Stimulated activated naive CD4-positive, alpha-beta T cell treated with Interleukin-2 at 50 U/mL for 16 hours (primary cell): ENCODE data around the gene RNF207.

Experiments
- DNase-seq: peaks from one replicate; lab custom pipeline; 2025; lab: John Stamatoyannopoulos, UW

Gene RNF207

GRCh38 chr1:6234502-6235295, 28.8 kb downstream of the RNF207 start:
- DNase-seq = no peak

- DNase-seq = peak; percentile 34
These were observed 29.4 kb downstream of the RNF207 start for GRCh38 chr1:6235296-6235677.

DNA sequence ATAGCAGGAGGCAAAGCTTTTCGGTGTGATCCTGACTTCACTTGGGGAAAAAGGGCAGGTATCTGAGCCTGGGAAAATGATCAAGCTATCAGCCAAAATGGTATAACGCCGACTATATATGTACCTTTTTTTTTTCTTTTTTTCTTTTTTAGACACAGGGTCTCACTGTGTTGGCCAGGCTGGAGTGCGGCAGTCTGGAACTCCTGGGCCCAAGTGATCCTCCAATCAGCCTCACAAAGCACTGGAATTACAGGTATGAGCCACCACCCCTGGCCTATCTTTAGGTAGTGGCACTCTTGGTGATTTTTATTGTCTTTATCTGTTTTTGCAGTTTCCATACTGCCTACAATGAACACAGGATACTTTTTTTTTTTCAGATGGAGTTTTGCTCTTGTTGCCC, 31.2 kb downstream of the RNF207 start:
- DNase-seq = no peak

DNA sequence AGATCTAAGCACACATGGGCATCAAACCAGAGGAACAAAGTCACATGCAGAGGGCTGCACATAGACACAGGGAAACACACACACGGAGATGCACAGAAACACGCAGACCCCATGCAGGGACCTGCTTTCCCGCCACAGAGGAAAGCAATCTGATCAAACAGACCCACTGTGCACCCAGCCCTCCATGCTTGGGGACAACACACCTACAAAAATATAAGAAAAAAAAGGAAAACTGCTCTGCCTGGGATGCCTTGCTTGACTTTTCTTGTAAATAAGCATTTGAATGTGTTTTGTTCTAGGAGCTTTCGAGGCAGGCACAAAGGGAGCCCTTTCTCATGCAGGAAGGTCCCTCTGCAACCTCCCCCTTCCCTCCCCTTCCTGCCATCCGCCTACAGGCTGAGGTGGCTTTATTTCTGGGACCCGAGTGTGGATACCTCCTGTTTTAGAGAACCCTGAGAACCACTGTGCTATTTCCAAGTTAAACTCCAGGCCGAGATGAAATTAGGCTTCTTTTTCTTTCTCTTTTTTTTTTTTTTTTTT, 33.4 kb downstream of the RNF207 start:
- DNase-seq = no peak

DNA sequence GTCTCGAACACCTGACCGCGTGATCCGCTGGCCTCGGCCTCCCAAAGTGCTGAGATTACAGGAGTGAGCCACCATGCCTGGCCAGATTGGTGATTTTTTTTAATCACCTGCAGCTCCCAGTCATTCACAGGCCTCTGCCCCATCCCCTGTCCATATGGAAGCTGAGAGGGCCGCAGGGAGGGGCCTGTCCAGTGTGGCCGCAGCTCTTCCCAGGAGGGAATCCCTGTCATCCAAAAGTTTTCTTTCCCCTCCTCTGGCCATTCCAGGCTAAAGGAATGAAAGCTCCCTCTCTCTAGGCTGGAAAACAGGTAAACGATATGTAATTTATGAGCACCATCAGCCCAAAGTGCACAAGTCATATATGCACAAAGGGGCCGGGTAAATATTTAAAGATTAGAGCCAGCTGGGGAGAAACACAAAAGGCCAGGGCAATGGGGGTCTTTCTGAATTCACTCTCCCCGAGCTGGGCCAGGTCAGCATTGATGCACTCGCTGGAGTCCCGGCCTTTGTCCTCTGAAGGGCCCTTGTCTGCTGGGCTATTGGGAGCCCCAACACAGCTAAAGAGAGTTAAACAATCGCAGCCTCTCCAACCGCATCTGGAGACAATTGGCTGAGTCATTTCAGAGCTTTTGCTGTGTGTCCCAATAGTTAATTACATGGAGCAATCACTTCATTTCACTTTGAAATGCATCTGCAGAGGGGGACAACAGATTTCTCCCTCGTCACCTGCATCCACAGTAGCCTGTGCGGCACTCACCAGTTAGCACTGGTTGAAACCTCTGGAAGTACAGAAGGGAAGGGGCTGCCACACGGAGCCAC, 34.2 kb downstream of the RNF207 start:
- no peak for DNase-seq

DNA sequence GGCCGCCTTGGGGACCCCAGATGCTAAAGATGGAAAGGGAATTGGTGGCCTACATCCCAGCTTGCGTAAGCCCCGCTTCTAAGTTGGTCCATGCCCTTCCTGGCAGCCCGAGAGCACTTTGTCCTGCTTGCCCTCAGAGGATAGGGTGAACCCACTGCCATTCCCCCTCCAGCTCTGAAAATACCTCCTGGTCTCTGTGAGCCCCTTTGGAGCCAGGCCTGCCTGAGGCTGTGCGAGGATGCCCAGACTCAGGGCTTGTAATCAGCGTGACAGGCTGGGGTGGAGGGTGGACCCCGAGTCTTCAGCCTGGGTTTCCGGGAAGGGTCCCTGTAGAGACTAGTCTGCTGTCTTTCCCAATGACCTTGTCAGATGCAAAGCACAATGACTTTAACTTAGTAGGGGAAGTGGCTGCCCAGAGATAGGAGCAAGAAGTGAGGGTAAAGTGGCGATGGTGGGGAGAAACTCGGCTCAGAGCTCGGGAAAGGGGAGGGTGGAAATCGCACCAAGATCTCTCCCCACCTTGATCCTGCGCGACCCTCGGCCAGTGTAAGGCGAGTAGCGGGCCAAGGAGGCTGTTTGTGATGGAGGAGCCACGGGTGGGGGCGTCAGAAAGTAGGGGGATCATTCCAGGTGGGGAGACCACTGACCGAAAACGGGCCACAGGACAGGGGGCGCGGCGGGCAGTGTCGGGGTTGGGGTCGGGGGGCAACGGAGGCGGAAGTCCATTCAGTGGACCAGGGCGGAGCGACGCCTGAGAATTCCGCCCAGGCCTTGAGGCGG, 35.4 kb downstream of the RNF207 start:
- DNase-seq = no peak

GRCh38 chr1:6241887-6242740, 36.2 kb downstream of the RNF207 start:
- no peak for DNase-seq

DNA sequence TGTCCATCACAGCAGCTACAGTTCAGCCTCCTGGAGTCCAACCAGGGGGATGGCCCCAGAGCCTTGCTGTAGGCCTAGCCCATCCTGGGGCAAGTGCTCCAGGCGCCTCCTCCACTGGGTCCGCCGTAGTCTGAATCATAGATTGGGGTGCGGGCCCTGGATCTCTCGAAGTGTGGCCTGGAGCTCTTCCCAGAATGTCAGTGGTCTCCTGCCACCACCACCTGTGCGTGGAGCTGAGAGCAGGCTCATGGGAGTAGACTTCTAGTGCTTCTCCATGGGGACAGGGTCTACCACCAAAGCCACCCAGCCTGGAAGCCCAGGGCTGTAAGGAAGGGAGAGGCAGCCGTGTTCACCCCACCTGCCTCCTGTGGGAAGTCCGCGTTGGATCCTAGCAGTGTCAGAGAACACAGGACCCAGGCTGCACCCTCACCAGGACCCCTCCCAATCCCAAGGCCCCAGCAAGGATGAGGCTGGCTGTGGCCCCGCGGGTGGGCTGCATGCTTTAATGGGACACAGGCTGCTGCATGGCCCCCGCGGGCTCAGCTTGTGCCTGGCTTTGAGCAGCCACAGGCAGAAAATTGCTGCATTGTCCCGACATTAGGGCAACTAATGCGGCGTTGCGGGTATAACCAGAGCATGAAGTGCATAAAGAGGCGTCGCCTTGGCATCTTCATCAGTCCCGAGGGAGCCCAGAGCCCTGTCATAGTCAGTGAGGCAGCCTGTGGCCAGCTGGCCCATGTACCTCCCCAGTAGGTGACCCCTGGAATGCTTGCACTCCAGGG, 37.3 kb downstream of the RNF207 start:
- no peak for DNase-seq

GRCh38 chr1:6243993-6244392, 38.1 kb downstream of the RNF207 start, which contains the start of gene HES3:
Gene HES3, plus strand, starts transcription at chr1:6244179. Its CDS starts 187 bp downstream, at chr1:6244366.
- DNase-seq = no peak

GRCh38 chr1:6244401-6245049, 38.6 kb downstream of the RNF207 start:
- DNase-seq = no peak

GRCh38 chr1:6245086-6245868, 39.4 kb downstream of the RNF207 start:
- DNase-seq = peak; percentile 60

DNA sequence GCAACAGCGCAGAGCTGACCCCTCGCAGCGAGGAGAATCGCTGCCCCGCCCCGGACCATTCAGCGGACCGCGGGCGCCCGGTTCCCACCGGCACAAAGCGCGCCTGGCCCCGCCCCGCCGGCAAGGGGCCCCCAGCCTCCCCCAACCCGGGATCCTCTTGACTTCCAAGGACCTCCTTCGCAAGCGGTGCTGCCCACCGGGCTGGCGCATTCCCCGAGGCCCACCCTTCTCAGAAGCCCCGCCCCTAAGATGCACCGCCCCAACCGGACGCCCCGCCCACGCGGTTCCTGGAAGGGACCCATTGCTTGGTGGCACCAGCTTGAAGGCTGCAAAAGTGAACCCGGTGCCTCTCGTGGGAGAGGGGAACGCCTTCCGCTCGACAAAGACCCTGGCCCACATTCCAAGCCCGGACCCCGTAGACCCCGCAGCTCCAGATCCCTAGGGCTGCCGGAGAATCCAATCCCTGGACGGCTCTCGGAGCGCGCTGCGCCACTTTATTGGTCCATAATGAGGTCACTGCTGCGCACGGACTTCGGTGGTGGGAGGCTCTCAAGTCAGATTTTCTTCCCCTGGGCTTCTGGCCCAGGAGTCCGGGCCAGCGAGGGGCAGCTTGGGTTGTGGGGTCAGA, 40.1 kb downstream of the RNF207 start:
- no peak for DNase-seq

- peak; percentile 70 for DNase-seq
These were observed 40.9 kb downstream of the RNF207 start for GRCh38 chr1:6246497-6247467.

DNA sequence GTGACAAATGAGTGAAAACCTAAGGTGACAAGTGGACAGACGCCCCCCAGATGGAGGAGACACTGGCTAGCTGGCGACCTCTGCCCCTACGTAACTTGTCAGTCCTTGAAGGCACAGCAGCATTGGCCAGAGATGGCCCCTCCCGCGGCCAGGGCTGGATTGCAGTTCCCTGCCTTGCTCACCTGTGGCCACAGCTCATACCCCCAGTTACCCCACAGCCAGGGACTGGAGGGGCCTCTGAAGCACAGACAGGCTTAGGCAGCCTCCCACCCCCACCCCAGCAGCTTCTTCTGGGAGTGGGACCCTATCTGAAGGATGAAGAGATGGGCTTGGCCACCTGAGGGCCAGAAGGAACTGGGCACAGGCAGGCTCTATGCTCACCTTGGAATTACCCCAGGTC, 41.7 kb downstream of the RNF207 start:
- no peak for DNase-seq

DNA sequence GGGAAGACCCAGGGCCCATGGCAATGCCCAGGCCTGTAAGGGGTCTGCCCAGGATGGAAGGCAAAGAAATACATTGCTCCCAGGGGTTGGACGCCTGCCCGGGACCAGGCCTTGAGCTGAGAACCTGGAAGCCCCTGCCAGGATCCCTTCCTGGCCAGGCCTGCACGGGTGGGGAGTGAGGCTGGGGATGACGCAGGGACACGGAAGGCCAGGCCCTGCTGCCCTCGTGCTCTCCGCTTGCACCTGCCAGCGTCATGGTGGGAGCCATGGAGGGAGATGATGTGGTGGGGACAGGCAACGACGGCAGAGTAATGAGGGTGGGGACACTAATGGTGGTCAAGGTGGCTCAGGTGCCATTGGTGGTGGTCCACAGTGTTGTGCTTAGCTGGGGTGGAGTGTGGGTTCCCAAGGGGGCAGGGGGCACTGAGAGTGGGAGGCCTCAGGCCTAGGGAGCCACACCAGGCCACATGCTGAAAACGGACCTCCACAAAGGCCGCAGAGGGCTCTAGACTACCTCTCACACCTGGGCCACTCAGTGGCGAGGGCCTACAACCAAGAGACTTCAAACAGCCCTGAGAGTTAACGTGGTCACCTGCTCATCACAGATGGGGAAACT, 42.4 kb downstream of the RNF207 start:
- no peak for DNase-seq

DNA sequence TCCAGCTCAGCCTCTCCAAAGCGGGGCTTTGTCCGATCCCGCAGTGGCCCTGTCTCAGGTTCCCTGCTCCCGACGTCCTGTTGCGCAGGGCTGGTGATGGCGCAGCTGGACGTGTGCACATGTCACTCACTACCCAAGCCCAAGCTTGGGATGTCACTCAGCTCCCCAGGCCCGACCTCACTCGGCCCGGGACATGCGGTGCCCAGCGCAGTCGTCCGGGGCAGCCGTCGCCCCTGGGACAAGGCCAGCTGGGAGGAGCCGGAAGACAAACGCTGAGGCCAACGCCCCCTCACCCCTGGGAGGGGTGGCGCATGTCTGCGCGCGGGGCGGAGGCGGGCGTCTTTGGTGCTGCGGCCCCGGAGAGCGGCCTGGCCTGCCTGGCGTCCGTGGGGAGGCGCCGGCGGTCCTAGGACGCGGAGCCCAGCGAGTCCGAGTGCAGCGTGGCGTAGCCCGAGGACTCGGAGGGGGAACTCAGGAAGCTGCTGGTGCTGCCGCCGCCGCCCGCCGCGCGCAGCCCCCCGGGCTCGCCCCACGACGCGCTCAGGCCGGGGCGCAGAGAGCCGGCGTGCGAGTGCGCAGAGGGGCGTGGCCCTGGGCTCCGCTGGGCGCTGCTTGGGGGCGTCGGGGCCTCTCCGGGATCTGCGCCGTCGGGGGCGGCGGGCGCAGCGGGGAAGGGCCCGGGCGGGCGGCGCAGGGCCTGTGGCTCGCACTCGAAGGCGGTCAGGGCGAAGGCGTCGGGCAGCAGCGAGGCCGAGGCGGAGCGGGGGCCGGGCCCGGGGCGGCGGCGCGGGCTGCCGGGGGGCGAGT, 43.2 kb downstream of the RNF207 start:
- no peak for DNase-seq
